B cell (primary cell): ENCODE measurements around the gene MRPS25. TPM values are rescaled to one million over a fixed set of nuclear protein-coding genes. Genes with fewer than 3 reads are reported as not detected.

Experiments
- ATAC-seq: fragments of 200-7000 bp; cut with Tn5 transposase; one replicate; pipeline ENCODE4 v1.10.0; 2021; ENCODE audit warnings: low read depth, mild to moderate bottlenecking, moderate number of reproducible peaks, moderate library complexity
- CTCF ChIA-PET: fragments of 350-600 bp; sonication (Branson Sonifier 250); formaldehyde crosslinking; loops from one replicate; lab custom pipeline; 2021; ENCODE audit warnings: antibody characterized with exemption, inconsistent platforms; lab: Charles Lee
- POLR2A ChIA-PET: fragments of 350-600 bp; sonication (Branson Sonifier 250); formaldehyde crosslinking; loops from one replicate; lab custom pipeline; 2021; ENCODE audit warnings: antibody characterized with exemption; lab: Charles Lee
- DNase-seq: peaks from one replicate; pipeline ENCODE4 v3.0.0; 2013
- H2AFZ ChIP-seq: 2 replicates; pipeline ENCODE4 v1.6.1; 2012; ENCODE audit warnings: mild to moderate bottlenecking, low read depth, low read length; ENCODE audit not compliant: insufficient read depth, poor library complexity, severe bottlenecking
- H3K27ac ChIP-seq, 2 donors: 1 replicate in 1 of 2; 2 replicates in 1 of 2; pipeline ENCODE4 v1.5.1; 2012 to 2013; ENCODE audit warnings: low read length in 2 of 2, mild to moderate bottlenecking in 2 of 2, moderate library complexity in 1 of 2
- H3K27me3 ChIP-seq, 4 experiments: fragments of 200-600 bp in 1 of 4; sonication (generic) in 1 of 4; replicated peaks in 1 of 4; 1 replicate in 2 of 4; 2 replicates in 2 of 4; pipeline versions ENCODE4 v1.6.1 to v1.7.0; 2013 to 2016; ENCODE audit warnings: low read length in 3 of 4, mild to moderate bottlenecking in 2 of 4, mixed read lengths in 1 of 4, moderate library complexity in 1 of 4; ENCODE audit not compliant: insufficient read depth in 4 of 4, control insufficient read depth in 3 of 4; ENCODE audit errors: control extremely low read depth in 1 of 4
- H3K36me3 ChIP-seq, 2 experiments: replicated peaks in 1 of 2; 1 replicate in 1 of 2; 2 replicates in 1 of 2; pipeline versions ENCODE4 v1.6.1 to v1.7.1; 2013; ENCODE audit warnings: low read length in 1 of 2; ENCODE audit not compliant: insufficient read depth in 2 of 2, control insufficient read depth in 1 of 2; ENCODE audit errors: control extremely low read depth in 1 of 2, extremely low read depth in 1 of 2
- H3K4me1 ChIP-seq, 2 donors: fragments of 200-600 bp in 1 of 2; sonication (generic) in 1 of 2; 1 replicate in 1 of 2; 2 replicates in 1 of 2; pipeline versions ENCODE4 v1.5.1 to v1.6.1; 2013 to 2017; ENCODE audit warnings: low read length in 2 of 2; ENCODE audit not compliant: control insufficient read depth in 2 of 2, insufficient read depth in 2 of 2
- H3K4me2 ChIP-seq: replicated peaks from 2 replicates; pipeline ENCODE3; 2012; ENCODE audit warnings: mild to moderate bottlenecking, low read depth, low read length; ENCODE audit not compliant: poor library complexity, severe bottlenecking
- H3K4me3 ChIP-seq, 5 experiments: fragments of 200-600 bp in 1 of 5; sonication (generic) in 1 of 5; 1 replicate in 3 of 5; 2 replicates in 2 of 5; pipeline versions ENCODE4 v1.5.1 to v1.7.0; 2011 to 2016; ENCODE audit warnings: low read length in 4 of 5, mild to moderate bottlenecking in 4 of 5, low read depth in 2 of 5, control low read depth in 1 of 5, moderate library complexity in 1 of 5; ENCODE audit not compliant: insufficient read depth in 1 of 5; ENCODE audit errors: control extremely low read depth in 1 of 5, extremely low read depth in 1 of 5
- H3K79me2 ChIP-seq: fragments of 200-600 bp; sonication (generic); one replicate; pipeline ENCODE4 v1.6.0; 2016; ENCODE audit warnings: low read length; ENCODE audit not compliant: control insufficient read depth, insufficient read depth
- H3K9ac ChIP-seq: fragments of 200-600 bp; sonication (generic); 2 replicates; pipeline ENCODE4 v1.6.1; 2017; ENCODE audit warnings: mild to moderate bottlenecking, low read length, moderate library complexity
- H3K9me3 ChIP-seq, 3 donors: one replicate each; pipeline versions ENCODE4 v1.6.1 to v1.7.1; 2013; ENCODE audit warnings: low read length in 2 of 3; ENCODE audit not compliant: control insufficient read depth in 2 of 3, insufficient read depth in 1 of 3; ENCODE audit errors: control extremely low read depth in 1 of 3
- H4K20me1 ChIP-seq: 2 replicates; pipeline ENCODE4 v1.6.0; 2012; ENCODE audit warnings: mild to moderate bottlenecking, low read length; ENCODE audit not compliant: insufficient read depth, control insufficient read depth, poor library complexity, severe bottlenecking
- H3K27ac Mint-ChIP-seq: one replicate; pipeline ENCODE4 v1.8.0; 2021; ENCODE audit warnings: mixed read lengths
- H3K27me3 Mint-ChIP-seq: one replicate; pipeline ENCODE4 v1.8.0; 2021; ENCODE audit warnings: mixed read lengths
- H3K4me1 Mint-ChIP-seq: one replicate; pipeline ENCODE4 v1.8.0; 2021; ENCODE audit warnings: mixed read lengths
- H3K4me3 Mint-ChIP-seq: one replicate; pipeline ENCODE4 v1.8.0; 2021; ENCODE audit warnings: mixed read lengths
- H3K9me3 Mint-ChIP-seq: one replicate; pipeline ENCODE4 v1.8.0; 2022; ENCODE audit warnings: mixed read lengths; ENCODE audit not compliant: insufficient read depth
- EZH2 ChIP-seq: IDR thresholded peaks from 2 replicates; pipeline ENCODE4 v1.6.1; 2012; ENCODE audit warnings: borderline replicate concordance, low read depth, mild to moderate bottlenecking, moderate library complexity, low read length; ENCODE audit not compliant: insufficient read depth, poor library complexity, severe bottlenecking
- WGBS: methylation state at CpG from one replicate; pipeline ENCODE4 v1.1.5; 2013; ENCODE audit warnings: missing lambda C conversion rate; ENCODE audit not compliant: insufficient coverage; 5-methylcytosine and 5-hydroxymethylcytosine counted together
- intact Hi-C: fragments of 100-400 bp; cut with micrococcal nuclease; formaldehyde crosslinking; loops from one replicate; pipeline ENCODE4 v1.10.0; 2022
- polyA plus RNA-seq: library from polyadenylated mRNA; depleted of rRNA; stranded (reverse); fragments of >200 nt; gene quantifications from 2 replicates; pipeline ENCODE4 v1.2.3, GENCODE V29; 2012
- total RNA-seq, 2 donors: library from RNA; stranded (reverse); fragments of 120-200 nt in 1 of 2; gene quantifications; 1 replicate in 1 of 2; 2 replicates in 1 of 2; pipeline versions ENCODE4 v1.2.3 to v1.2.4, GENCODE V29; 2013 to 2022
- TF ChIP-seq, protein P1 (sequence below): fragments of 200-600 bp; IDR thresholded peaks from one replicate; pipeline ENCODE4 v1.8.0; 2022; ENCODE audit warnings: antibody characterized with exemption, mild to moderate bottlenecking

MRPS25 gene
- total and polyA plus RNA-seq, 2 donors (not counting 1 experiment from before 2014, with no cell fraction given) = 94.9 to 105 TPM

DNA sequence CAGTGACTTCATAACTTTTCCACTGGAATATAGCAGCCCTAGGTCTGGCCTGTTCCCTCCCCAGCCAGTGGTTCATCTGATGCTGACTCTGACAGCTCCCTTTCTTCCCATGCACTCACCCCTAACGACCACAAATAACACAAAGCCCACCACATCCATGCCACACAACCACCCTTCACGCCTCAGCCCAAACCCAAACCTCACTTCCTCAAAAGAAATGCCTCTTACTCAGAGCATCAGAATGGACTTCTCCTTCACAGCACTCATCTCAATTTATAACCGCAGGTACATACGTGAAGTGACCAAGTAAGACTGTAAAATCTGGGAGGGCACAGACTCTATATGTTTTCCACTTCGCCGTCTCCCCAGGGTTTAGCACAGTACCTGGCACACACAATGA is 32.8 kb upstream of the MRPS25 start:
- Mint-ChIP-seq H3K9me3 (no peaks in the 10 kb centered on the region), H3K27ac (peak overlapping the region; percentile 96), H3K4me3 (peak overlapping the region; percentile 98), H3K27me3 (no peaks in the 10 kb centered on the region), H3K4me1 (peaks cover 30% of the 10 kb centered on the region)
- ChIA-PET POLR2A (interaction anchor here (0.6 to 2.6 kb wide), 6 partner anchors 33 to 151 kb away, joined by 3 to 18 read pairs (median 5); partner anchors contain the start of genes CAPN7 and MRPS25), CTCF (interaction anchor here (0.7 to 4.2 kb wide), 2 partner anchors 10 to 11 kb away, joined by 4 to 20 read pairs; no protein-coding TSS in a partner anchor)
- Histone ChIP-seq H4K20me1 (peaks cover 22% of the 10 kb centered on the region), H3K36me3 (peaks cover 3 to 32% of the 10 kb centered on the region in 2 experiments), H2AFZ (peak overlapping the region; percentile 94), H3K9ac (peak overlapping the region; percentile 86), H3K9me3 (no peaks in the 10 kb centered on the region), H3K4me2 (peak overlapping the region; percentile 90), H3K27me3 (peaks cover 0 to 8% (median 0%) of the 10 kb centered on the region in 4 experiments), H3K79me2 (peaks cover 40% of the 10 kb centered on the region), H3K4me1 (peaks cover 13 to 23% of the 10 kb centered on the region in 2 donors), H3K27ac (peak overlapping the region; percentile 91 to 97), H3K4me3 (peak overlapping the region; percentile 73 to 94 (median 82))
- ATAC-seq = peak; percentile 14
- TF ChIP-seq, protein P1, sequence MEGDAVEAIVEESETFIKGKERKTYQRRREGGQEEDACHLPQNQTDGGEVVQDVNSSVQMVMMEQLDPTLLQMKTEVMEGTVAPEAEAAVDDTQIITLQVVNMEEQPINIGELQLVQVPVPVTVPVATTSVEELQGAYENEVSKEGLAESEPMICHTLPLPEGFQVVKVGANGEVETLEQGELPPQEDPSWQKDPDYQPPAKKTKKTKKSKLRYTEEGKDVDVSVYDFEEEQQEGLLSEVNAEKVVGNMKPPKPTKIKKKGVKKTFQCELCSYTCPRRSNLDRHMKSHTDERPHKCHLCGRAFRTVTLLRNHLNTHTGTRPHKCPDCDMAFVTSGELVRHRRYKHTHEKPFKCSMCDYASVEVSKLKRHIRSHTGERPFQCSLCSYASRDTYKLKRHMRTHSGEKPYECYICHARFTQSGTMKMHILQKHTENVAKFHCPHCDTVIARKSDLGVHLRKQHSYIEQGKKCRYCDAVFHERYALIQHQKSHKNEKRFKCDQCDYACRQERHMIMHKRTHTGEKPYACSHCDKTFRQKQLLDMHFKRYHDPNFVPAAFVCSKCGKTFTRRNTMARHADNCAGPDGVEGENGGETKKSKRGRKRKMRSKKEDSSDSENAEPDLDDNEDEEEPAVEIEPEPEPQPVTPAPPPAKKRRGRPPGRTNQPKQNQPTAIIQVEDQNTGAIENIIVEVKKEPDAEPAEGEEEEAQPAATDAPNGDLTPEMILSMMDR = no peak
- intact Hi-C loops = loop anchor here (5.0 kb wide), 2 partner anchors 171 to 459 kb away; no protein-coding TSS in a partner anchor
- peak; percentile 74 for DNase-seq
- 18% methylated on average over 4 of the region's 6 CpGs for WGBS

DNA sequence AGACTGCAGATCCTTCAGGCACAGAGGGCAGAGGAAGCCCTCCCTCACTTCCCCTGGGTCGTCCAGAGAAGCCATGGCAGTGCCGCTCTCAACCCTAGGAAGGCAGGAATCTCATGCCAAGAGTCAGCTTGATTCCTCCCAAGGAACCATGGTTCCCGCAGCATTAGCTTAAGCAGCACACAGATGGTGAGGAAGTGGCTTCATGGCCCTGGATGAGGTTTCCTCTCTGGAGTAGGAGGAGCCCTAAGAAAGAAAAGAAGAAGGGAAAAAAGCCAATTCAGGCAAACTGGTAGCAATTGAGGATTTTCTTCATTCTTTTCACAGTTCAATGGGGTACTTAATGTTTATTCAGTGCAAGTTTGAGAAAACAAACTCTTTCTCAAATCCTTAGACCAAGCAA is 30.9 kb upstream of the MRPS25 start:
- Mint-ChIP-seq H3K4me1 (peaks cover 30% of the 10 kb centered on the region), H3K27ac (no peak overlapping the region), H3K9me3 (no peaks in the 10 kb centered on the region), H3K27me3 (no peaks in the 10 kb centered on the region), H3K4me3 (peak overlapping the region; percentile 37)
- Histone ChIP-seq H3K4me3 (no peak overlapping the region), H3K27me3 (no peaks in the 10 kb centered on the region), H3K9me3 (no peaks in the 10 kb centered on the region), H2AFZ (no peak overlapping the region), H3K4me1 (peaks cover 13 to 23% of the 10 kb centered on the region in 2 donors), H3K36me3 (peaks cover 3 to 37% of the 10 kb centered on the region in 2 experiments), H4K20me1 (peaks cover 22% of the 10 kb centered on the region), H3K79me2 (peaks cover 40% of the 10 kb centered on the region), H3K4me2 (no peak overlapping the region), H3K27ac (no peak overlapping the region), H3K9ac (no peak overlapping the region)
- TF ChIP-seq, protein P1 = no peak
- TF ChIP-seq EZH2 = no peak
- no peak for DNase-seq
- intact Hi-C loops = loop anchor here (5.0 kb wide), 2 partner anchors 169 to 461 kb away; no protein-coding TSS in a partner anchor
- WGBS = 84% methylated on average over 3 of the region's 3 CpGs
- ChIA-PET CTCF (interaction anchor here (1.6 kb wide), 1 partner anchor 175 kb away, joined by 3 read pairs; no protein-coding TSS in a partner anchor), POLR2A (interaction anchor here (0.6 kb wide), 1 partner anchor 168 kb away, joined by 3 read pairs; no protein-coding TSS in a partner anchor)
- no peak for ATAC-seq
